ENCODE measurements around the gene S100P. TPM values are rescaled to one million over a fixed set of nuclear protein-coding genes. Genes with fewer than 3 reads are reported as not detected.

Gene S100P
- total and polyA plus RNA-seq, 2 donors (not counting 1 experiment from before 2014, with no cell fraction given): 0.07 TPM; not detected in 1

DNA sequence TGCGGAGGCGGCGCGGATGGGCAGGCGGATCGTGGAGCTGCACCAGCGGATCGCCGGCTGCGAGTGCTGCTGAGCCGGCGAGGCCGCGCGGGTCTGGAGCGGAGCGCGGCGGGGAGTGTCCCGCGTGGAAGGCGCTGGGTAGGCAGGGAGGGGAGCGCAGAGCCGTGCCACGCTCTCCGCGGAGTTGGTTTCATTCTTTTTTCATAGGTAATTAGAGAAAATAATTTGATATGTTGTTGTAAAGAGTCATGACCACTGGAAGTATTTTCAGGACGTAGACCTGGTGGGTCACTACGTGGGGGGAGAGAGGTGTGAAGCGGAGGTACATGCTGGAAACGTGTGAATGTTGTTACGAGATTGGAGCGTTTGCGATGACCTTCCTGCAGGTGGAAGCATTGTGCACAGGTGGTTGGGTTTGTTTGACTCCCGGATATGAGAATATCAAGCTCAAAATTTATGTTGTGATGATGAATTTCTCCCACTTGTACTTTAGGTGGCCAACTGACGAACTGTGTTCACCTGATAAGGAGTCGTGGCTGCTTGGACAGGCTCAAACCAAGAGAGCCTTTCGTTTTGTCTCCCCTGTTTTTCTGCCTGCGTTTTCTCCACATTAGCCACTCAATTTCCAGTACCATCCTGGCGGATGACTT is 19.1 kb upstream of the S100P start:
- peaks cover 25% of the 10 kb centered on the region for H4K20me1 ChIP-seq (ENCODE audit: control insufficient read depth, insufficient read depth, low read length, poor library complexity, severe bottlenecking)
- peaks cover 43% of the 10 kb centered on the region for H3K4me1 Mint-ChIP-seq
- no peaks in the 10 kb centered on the region for H3K27me3 Mint-ChIP-seq

More for the DNA sequence above, 19.1 kb upstream of the S100P start:
- Histone ChIP-seq H3K9me3 (ENCODE audit: control extremely low read depth in 1 of 3, control insufficient read depth in 2 of 3, insufficient read depth in 1 of 3, low read length in 2 of 3) (peaks cover 0 to 2% (median 0%) of the 10 kb centered on the region in 3 donors), H3K27me3 (replicated peaks in 1 of 4; ENCODE audit: control extremely low read depth in 1 of 4, control insufficient read depth in 3 of 4, insufficient read depth in 4 of 4, low read length in 3 of 4) (no peaks in the 10 kb centered on the region), H3K4me1 (ENCODE audit: control insufficient read depth in 2 of 2, insufficient read depth in 2 of 2, low read length in 2 of 2) (peaks cover 27 to 35% of the 10 kb centered on the region in 2 donors), H3K79me2 (ENCODE audit: control insufficient read depth, insufficient read depth, low read length) (peaks cover 25% of the 10 kb centered on the region), H3K4me2 (replicated peaks; ENCODE audit: low read depth, low read length, poor library complexity, severe bottlenecking) (peak overlapping the region; percentile 84), H3K4me3 (ENCODE audit: control extremely low read depth in 1 of 5, extremely low read depth in 1 of 5, insufficient read depth in 1 of 5, low read depth in 2 of 5, low read length in 4 of 5) (peak overlapping the region; percentile 52 to 82 (median 73)), H3K9ac (ENCODE audit: low read length) (peak overlapping the region; percentile 78), H3K36me3 (replicated peaks in 1 of 2; ENCODE audit: control extremely low read depth in 1 of 2, control insufficient read depth in 1 of 2, extremely low read depth in 1 of 2, insufficient read depth in 2 of 2, low read length in 1 of 2) (peaks cover 0 to 19% of the 10 kb centered on the region in 2 experiments), H3K27ac (ENCODE audit: low read length in 2 of 2) (peak overlapping the region; percentile 44 to 58), H2AFZ (ENCODE audit: insufficient read depth, low read depth, low read length, poor library complexity, severe bottlenecking) (peak overlapping the region; percentile 88)
- intact Hi-C loops (cut with micrococcal nuclease): loop anchor here (1.0 to 2.0 kb wide), 7 partner anchors 34 to 394 kb away; partner anchors contain the start of genes BLOC1S4, GRPEL1, MRFAP1 and MRFAP1L1
- TF ChIP-seq EZH2 (IDR thresholded peaks at IDR 0.05; ENCODE audit: borderline replicate concordance, insufficient read depth, low read depth, low read length, poor library complexity, severe bottlenecking): no peak
- TF ChIP-seq, protein P1, sequence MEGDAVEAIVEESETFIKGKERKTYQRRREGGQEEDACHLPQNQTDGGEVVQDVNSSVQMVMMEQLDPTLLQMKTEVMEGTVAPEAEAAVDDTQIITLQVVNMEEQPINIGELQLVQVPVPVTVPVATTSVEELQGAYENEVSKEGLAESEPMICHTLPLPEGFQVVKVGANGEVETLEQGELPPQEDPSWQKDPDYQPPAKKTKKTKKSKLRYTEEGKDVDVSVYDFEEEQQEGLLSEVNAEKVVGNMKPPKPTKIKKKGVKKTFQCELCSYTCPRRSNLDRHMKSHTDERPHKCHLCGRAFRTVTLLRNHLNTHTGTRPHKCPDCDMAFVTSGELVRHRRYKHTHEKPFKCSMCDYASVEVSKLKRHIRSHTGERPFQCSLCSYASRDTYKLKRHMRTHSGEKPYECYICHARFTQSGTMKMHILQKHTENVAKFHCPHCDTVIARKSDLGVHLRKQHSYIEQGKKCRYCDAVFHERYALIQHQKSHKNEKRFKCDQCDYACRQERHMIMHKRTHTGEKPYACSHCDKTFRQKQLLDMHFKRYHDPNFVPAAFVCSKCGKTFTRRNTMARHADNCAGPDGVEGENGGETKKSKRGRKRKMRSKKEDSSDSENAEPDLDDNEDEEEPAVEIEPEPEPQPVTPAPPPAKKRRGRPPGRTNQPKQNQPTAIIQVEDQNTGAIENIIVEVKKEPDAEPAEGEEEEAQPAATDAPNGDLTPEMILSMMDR (IDR thresholded peaks at IDR 0.05): peak; percentile 73
- H3K27ac Mint-ChIP-seq: peak overlapping the region; percentile 99
- WGBS (ENCODE audit: insufficient coverage): 3% methylated on average over 38 of the region's 40 CpGs
- DNase-seq: peak; percentile 74
- no peak for ATAC-seq (ENCODE audit: low read depth)
- ChIA-PET POLR2A (interaction anchor here (0.8 to 1.9 kb wide), 5 partner anchors 15 to 235 kb away, joined by 3 to 11 read pairs (median 5); partner anchors contain the start of genes MRFAP1, MRFAP1L1 and TBC1D14), CTCF (interaction anchor here (0.5 to 1.9 kb wide), 13 partner anchors 11 to 396 kb away, joined by 3 to 14 read pairs (median 3); partner anchors contain the start of genes BLOC1S4 and MRFAP1L1)
- H3K4me3 Mint-ChIP-seq: peak overlapping the region; percentile 91
- no peaks in the 10 kb centered on the region for H3K9me3 Mint-ChIP-seq (ENCODE audit: insufficient read depth)

Data from B cell (primary cell).